Neuron (in vitro differentiated cells): Measurements from ENCODE around the gene MAPKAPK2.
A peak's percentile ranks its signal among the peaks of the same experiment; 100 is the strongest.

Experiments
- H2AFZ ChIP-seq: one replicate; pipeline ENCODE4 v1.6.1; 2013; ENCODE audit warnings: low read depth, mild to moderate bottlenecking, inconsistent platforms, low read length, moderate library complexity
- H3K27me3 ChIP-seq: one replicate; pipeline ENCODE4 v1.6.1; 2013; ENCODE audit warnings: low read length; ENCODE audit not compliant: insufficient read depth
- H3K36me3 ChIP-seq: one replicate; pipeline ENCODE4 v1.6.1; 2013; ENCODE audit warnings: low read length; ENCODE audit not compliant: insufficient read depth
- H3K4me1 ChIP-seq: one replicate; pipeline ENCODE4 v1.6.1; 2013; ENCODE audit warnings: low read length; ENCODE audit not compliant: insufficient read depth
- H3K4me3 ChIP-seq: 2 replicates; pipeline ENCODE4 v1.5.1; 2013; ENCODE audit warnings: mild to moderate bottlenecking, low read length, moderate library complexity
- H3K9me3 ChIP-seq: one replicate; pipeline ENCODE4 v1.6.1; 2013; ENCODE audit warnings: low read length

Gene MAPKAPK2

DNA sequence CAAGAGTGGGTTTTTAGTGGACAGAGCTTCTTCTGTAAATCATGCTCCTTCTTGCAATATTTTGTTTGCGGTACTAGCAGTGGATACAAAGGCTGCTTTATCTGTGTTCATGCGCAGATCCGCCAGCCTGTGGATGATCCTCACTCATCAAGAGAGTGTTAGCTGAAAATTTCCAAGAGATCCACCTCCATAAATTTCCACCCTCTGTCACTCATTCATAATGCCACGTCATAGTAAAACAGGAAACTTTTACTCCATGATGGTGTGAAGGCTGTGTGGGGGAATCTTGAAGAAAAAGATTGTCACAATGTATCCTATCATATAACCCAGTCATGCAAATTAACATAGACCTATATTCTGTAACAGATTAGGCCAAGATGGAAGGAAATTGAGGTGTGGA, 4.4 kb upstream of the MAPKAPK2 start:
- H3K27me3 ChIP-seq, result peaks cover 45% of the 10 kb centered on the region

DNA sequence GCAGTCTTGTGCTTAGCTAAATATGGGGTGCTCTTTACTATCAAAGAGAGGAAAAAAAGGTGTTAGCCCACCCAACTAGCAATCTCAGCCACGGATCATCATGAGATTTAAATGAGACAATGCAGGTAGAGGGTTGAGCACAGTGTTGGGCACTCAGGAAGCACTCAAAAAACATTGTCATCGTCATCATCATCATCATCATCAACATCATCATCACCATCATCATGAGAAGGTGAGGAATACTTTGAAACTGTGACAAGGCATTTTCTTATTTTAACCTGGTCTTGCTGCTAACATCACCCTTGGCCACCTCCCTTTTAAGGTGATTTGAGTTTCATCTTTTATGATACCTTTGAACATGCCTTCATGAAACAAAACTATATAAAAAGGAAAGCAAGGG, 3.3 kb upstream of the MAPKAPK2 start:
- no peak overlapping the region for H2AFZ ChIP-seq
- H3K36me3 ChIP-seq, result no peaks in the 10 kb centered on the region
- H3K9me3 ChIP-seq, result no peaks in the 10 kb centered on the region
- H3K4me1 ChIP-seq, result peaks cover 4% of the 10 kb centered on the region
- no peak overlapping the region for H3K4me3 ChIP-seq
- peaks cover 39% of the 10 kb centered on the region for H3K27me3 ChIP-seq

More for the DNA sequence above, 4.4 kb upstream of the MAPKAPK2 start:
- H2AFZ ChIP-seq, result no peak overlapping the region
- no peak overlapping the region for H3K4me3 ChIP-seq
- H3K9me3 ChIP-seq, result no peaks in the 10 kb centered on the region
- H3K4me1 ChIP-seq, result peaks cover 3% of the 10 kb centered on the region
- H3K36me3 ChIP-seq, result no peaks in the 10 kb centered on the region

DNA sequence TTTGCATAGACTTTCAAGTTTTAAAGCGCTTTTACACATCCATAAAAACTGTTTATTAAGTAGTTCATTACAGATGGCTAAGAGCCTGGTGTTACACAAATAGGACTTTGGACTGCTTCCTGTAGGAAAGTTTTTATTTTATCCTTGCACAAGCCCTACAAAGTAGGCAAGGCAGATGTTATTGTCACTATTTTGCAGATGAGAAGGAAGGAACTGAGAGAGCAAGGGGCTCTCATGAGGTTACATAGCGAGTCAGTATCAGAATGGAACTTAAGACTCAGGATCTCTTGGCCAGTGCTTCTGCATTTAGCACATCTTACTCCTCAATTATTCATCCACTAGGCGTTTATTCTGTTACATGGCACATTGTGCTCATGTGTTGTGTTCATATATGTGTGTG, 2.6 kb upstream of the MAPKAPK2 start:
- Histone ChIP-seq H3K36me3 (no peaks in the 10 kb centered on the region), H3K27me3 (peaks cover 39% of the 10 kb centered on the region), H3K4me1 (peaks cover 12% of the 10 kb centered on the region), H3K9me3 (no peaks in the 10 kb centered on the region), H3K4me3 (no peak overlapping the region), H2AFZ (no peak overlapping the region)

GRCh38 chr1:206683313-206683712, 1.4 kb upstream of the MAPKAPK2 start:
- Histone ChIP-seq H3K36me3 (no peaks in the 10 kb centered on the region), H2AFZ (no peak overlapping the region), H3K27me3 (peaks cover 37% of the 10 kb centered on the region), H3K4me3 (no peak overlapping the region), H3K4me1 (peaks cover 24% of the 10 kb centered on the region), H3K9me3 (no peaks in the 10 kb centered on the region)

- no peak overlapping the region for H2AFZ ChIP-seq
- no peak overlapping the region for H3K4me3 ChIP-seq
Measured at GRCh38 chr1:206684003-206684402, 702 bp upstream of the MAPKAPK2 start.

GRCh38 chr1:206685334-206685768, 646 bp downstream of the MAPKAPK2 start:
- Histone ChIP-seq H2AFZ (no peak overlapping the region), H3K27me3 (peaks cover 30% of the 10 kb centered on the region), H3K36me3 (no peaks in the 10 kb centered on the region), H3K4me1 (peaks cover 32% of the 10 kb centered on the region), H3K9me3 (no peaks in the 10 kb centered on the region), H3K4me3 (peak overlapping the region; percentile 82)

More at GRCh38 chr1:206684003-206684402, 702 bp upstream of the MAPKAPK2 start:
- H3K27me3 ChIP-seq, result peaks cover 34% of the 10 kb centered on the region
- no peaks in the 10 kb centered on the region for H3K36me3 ChIP-seq
- H3K9me3 ChIP-seq, result no peaks in the 10 kb centered on the region
- H3K4me1 ChIP-seq, result peaks cover 29% of the 10 kb centered on the region

- Histone ChIP-seq H3K9me3 (no peaks in the 10 kb centered on the region), H3K27me3 (peaks cover 26% of the 10 kb centered on the region), H3K4me1 (peaks cover 36% of the 10 kb centered on the region), H3K4me3 (peak overlapping the region; percentile 82), H3K36me3 (no peaks in the 10 kb centered on the region), H2AFZ (peak overlapping the region; percentile 9)
Measured at GRCh38 chr1:206685769-206686477, 1.2 kb downstream of the MAPKAPK2 start.

- no peak overlapping the region for H2AFZ ChIP-seq
- H3K4me1 ChIP-seq, result peaks cover 42% of the 10 kb centered on the region
- peak overlapping the region; percentile 82 for H3K4me3 ChIP-seq
- peaks cover 20% of the 10 kb centered on the region for H3K27me3 ChIP-seq
- H3K36me3 ChIP-seq, result no peaks in the 10 kb centered on the region
- no peaks in the 10 kb centered on the region for H3K9me3 ChIP-seq
Measured at GRCh38 chr1:206686478-206687249, 2.0 kb downstream of the MAPKAPK2 start.

DNA sequence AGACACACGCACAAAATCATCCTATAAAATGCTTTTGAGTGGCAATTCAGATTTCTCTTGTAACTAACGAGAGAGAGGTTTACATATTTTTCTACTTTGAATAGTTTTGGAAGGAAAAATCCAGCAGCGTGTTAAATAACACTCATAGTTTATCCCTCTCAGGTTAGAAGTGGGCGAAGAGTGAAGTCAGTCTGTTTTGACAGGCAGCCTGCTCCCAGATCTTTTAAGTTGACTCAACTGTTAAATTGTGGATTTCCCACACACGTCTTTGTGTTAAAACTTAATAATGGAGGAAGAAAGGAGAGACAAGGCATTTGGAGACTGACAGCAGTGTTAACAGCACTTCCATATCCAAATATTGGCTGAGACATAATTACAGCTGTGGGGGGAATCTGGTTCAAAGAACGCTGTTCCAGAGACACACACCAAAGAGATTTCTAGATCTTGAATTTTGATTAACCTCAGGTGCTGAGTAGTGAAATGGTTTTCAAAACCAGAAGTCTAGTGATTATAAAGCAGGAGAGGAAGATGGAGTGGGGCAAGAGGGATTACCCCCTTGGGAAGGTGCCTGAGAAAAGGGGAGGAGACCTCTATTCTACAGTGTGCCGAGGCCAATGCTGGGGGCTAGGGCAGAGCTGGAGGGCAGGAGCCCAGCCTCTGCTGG, 2.7 kb downstream of the MAPKAPK2 start:
- H2AFZ ChIP-seq, result no peak overlapping the region
- peaks cover 49% of the 10 kb centered on the region for H3K4me1 ChIP-seq
- H3K27me3 ChIP-seq, result peaks cover 17% of the 10 kb centered on the region
- no peaks in the 10 kb centered on the region for H3K9me3 ChIP-seq
- H3K4me3 ChIP-seq, result peak overlapping the region; percentile 82
- no peaks in the 10 kb centered on the region for H3K36me3 ChIP-seq

- H3K4me3 ChIP-seq, result peak overlapping the region; percentile 82
Measured at GRCh38 chr1:206687915-206688442, 3.3 kb downstream of the MAPKAPK2 start.

GRCh38 chr1:206690516-206690915, 5.8 kb downstream of the MAPKAPK2 start:
- no peaks in the 10 kb centered on the region for H3K9me3 ChIP-seq
- H2AFZ ChIP-seq, result no peak overlapping the region
- H3K36me3 ChIP-seq, result no peaks in the 10 kb centered on the region
- H3K27me3 ChIP-seq, result no peaks in the 10 kb centered on the region
- H3K4me1 ChIP-seq, result peaks cover 58% of the 10 kb centered on the region
- H3K4me3 ChIP-seq, result no peak overlapping the region

More at GRCh38 chr1:206687915-206688442, 3.3 kb downstream of the MAPKAPK2 start:
- Histone ChIP-seq H3K27me3 (peaks cover 11% of the 10 kb centered on the region), H3K4me1 (peaks cover 51% of the 10 kb centered on the region), H2AFZ (no peak overlapping the region), H3K9me3 (no peaks in the 10 kb centered on the region), H3K36me3 (no peaks in the 10 kb centered on the region)

DNA sequence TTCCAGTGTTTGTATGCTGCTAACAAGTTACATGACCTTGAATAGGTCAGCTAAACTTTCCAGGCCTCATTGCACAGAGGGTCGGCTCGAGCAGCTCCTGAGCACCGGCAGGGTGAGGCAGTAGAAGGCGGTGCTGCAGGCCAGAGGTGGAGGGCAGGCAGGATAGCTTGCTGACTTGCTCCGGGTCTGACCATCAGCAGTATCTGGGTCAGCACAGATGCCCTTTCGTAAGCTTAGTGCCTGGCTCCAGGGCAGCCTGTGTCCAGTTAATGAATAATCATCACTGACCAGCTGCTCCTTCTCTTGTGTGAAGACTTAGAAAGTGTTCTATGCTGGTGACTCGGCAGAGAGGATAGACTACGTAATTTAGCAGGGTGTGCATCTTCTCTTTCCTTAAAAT, 6.9 kb downstream of the MAPKAPK2 start:
- H2AFZ ChIP-seq, result no peak overlapping the region
- no peaks in the 10 kb centered on the region for H3K9me3 ChIP-seq
- no peaks in the 10 kb centered on the region for H3K27me3 ChIP-seq
- peaks cover 54% of the 10 kb centered on the region for H3K4me1 ChIP-seq
- H3K4me3 ChIP-seq, result no peak overlapping the region
- peaks cover 7% of the 10 kb centered on the region for H3K36me3 ChIP-seq

GRCh38 chr1:206693029-206693428, 8.3 kb downstream of the MAPKAPK2 start:
- peaks cover 12% of the 10 kb centered on the region for H3K36me3 ChIP-seq
- H3K27me3 ChIP-seq, result no peaks in the 10 kb centered on the region
- H3K9me3 ChIP-seq, result peaks cover 8% of the 10 kb centered on the region
- no peak overlapping the region for H3K4me3 ChIP-seq
- peaks cover 40% of the 10 kb centered on the region for H3K4me1 ChIP-seq
- no peak overlapping the region for H2AFZ ChIP-seq
